ENCODE data around the gene FILIP1L. TPM values are rescaled to one million over a fixed set of nuclear protein-coding genes. Genes with fewer than 3 reads are reported as not detected.

Gene FILIP1L
- total and polyA plus RNA-seq, 2 of the 8 experiments (the other 6 are each of a cell fraction or from before 2014, with no cell fraction given) = 0.06 to 0.09 TPM

GRCh38 chr3:100102757-100103156 is 11.5 kb downstream of the FILIP1L start:
- no peak overlapping the region for H4K8ac ChIP-seq (ENCODE audit: extremely low read depth, insufficient read depth, low read length)
- WGBS, 2 experiments (ENCODE audit: extremely low coverage in 1 of 2, insufficient coverage in 1 of 2, insufficient read length in 1 of 2, insufficient replicate concordance in 2 of 2, low coverage in 1 of 2, low lambda C conversion rate in 2 of 2, missing lambda C conversion rate in 1 of 2) = 100% methylated on average over 1 of the region's 1 CpG; no CpG with 5 or more reads in 1 of the 2 experiments
- no peak overlapping the region for H2BK5ac ChIP-seq (ENCODE audit: low read depth, low read length)
- H3K23me2 ChIP-seq (ENCODE audit: low read depth, low read length) = no peaks in the 10 kb centered on the region; the same call in 1 of the 2 replicates
- no peak overlapping the region for H3K4me2 ChIP-seq (ENCODE audit: insufficient read depth in 1 of 2, low read depth in 2 of 2, low read length in 2 of 2)
- H2BK12ac ChIP-seq (ENCODE audit: low read depth, low read length) = no peak overlapping the region
- TF ChIP-seq TCF12 (IDR thresholded peaks at IDR 0.05; ENCODE audit: low read depth, low read length) = no peak
- no peak for TF ChIP-seq PHF8 (conservative IDR thresholded peaks at IDR 0.05; ENCODE audit: low read depth, low read length)
- no peak for TF ChIP-seq TEAD4 (IDR thresholded peaks at IDR 0.05; ENCODE audit: low read depth, low read length)
- no peak for TF ChIP-seq FOSL1 (IDR thresholded peaks at IDR 0.05; ENCODE audit: insufficient read depth, low read depth, low read length)
- no peak for TF ChIP-seq CHD1 (IDR thresholded peaks at IDR 0.05; ENCODE audit: low read depth, low read length)
- TF ChIP-seq NANOG (IDR thresholded peaks at IDR 0.05; ENCODE audit: insufficient read depth, low read depth, low read length, poor library complexity, severe bottlenecking) = no peak
- no peak for TF ChIP-seq TBP (IDR thresholded peaks at IDR 0.05; ENCODE audit: low read depth, low read length)
- TF ChIP-seq BACH1 (IDR thresholded peaks at IDR 0.05; ENCODE audit: low read length) = no peak
- no peak for TF ChIP-seq CHD2 (IDR thresholded peaks at IDR 0.05; ENCODE audit: low read length)
- no peak for TF ChIP-seq USF2 (IDR thresholded peaks at IDR 0.05; ENCODE audit: low read length)
- TF ChIP-seq POLR2A (IDR thresholded peaks at IDR 0.05; ENCODE audit: control extremely low read depth in 1 of 2, low read depth in 2 of 2, low read length in 2 of 2) = no peak
- TF ChIP-seq NRF1 (IDR thresholded peaks at IDR 0.05; ENCODE audit: low read depth, low read length) = no peak
- DNase-seq (ENCODE audit: low read depth in 1 of 2, low spot score in 2 of 2) (no peak), FAIRE-seq (no peak)
- no peak overlapping the region for H2BK20ac ChIP-seq (ENCODE audit: low read length)
- no peak overlapping the region for H3K18ac ChIP-seq (ENCODE audit: extremely low read depth, low read length)
- H3K79me2 ChIP-seq (ENCODE audit: control insufficient read depth in 1 of 2, insufficient read depth in 2 of 2, low read length in 2 of 2) = no peaks in the 10 kb centered on the region
- POLR2A ChIA-PET (ENCODE audit: partially characterized antibody) = interaction anchor here (0.8 to 1.0 kb wide), 2 partner anchors 11 to 166 kb away, joined by 3 to 4 read pairs; partner anchors contain the start of gene FILIP1L
- no peak overlapping the region for H4K91ac ChIP-seq (replicated peaks; ENCODE audit: insufficient read length, low read length)
- no peak overlapping the region for H3K4ac ChIP-seq (replicated peaks; ENCODE audit: insufficient read length, low read depth, low read length)
- no peak overlapping the region for H3K4me3 ChIP-seq (ENCODE audit: extremely low read depth in 1 of 4, insufficient read depth in 2 of 4, low read depth in 3 of 4, low read length in 4 of 4)
- no peaks in the 10 kb centered on the region for H3K36me3 ChIP-seq (ENCODE audit: control insufficient read depth in 2 of 4, insufficient read depth in 4 of 4, low read length in 3 of 4)
- H3K27ac ChIP-seq (ENCODE audit: low read depth, low read length) = no peak overlapping the region
- no peaks in the 10 kb centered on the region for H3K9me3 ChIP-seq (ENCODE audit: insufficient read depth in 2 of 2, low read depth in 1 of 2, low read length in 1 of 2)
- H3K27me3 ChIP-seq (replicated peaks in 1 of 4; ENCODE audit: control insufficient read depth in 3 of 4, extremely low read depth in 1 of 4, insufficient read depth in 3 of 4, low read length in 3 of 4) = no peaks in the 10 kb centered on the region
- H3K4me1 ChIP-seq (replicated peaks in 1 of 4; ENCODE audit: control insufficient read depth in 3 of 4, insufficient read depth in 4 of 4, low read length in 3 of 4) = peaks cover 0 to 2% (median 0%) of the 10 kb centered on the region in 4 experiments; a peak in 1 of 7 replicates
- no peaks in the 10 kb centered on the region for H3K79me1 ChIP-seq (ENCODE audit: low read depth, low read length)
- no peak overlapping the region for H4K5ac ChIP-seq (ENCODE audit: insufficient read length, low read depth, low read length)
- H3K9ac ChIP-seq (replicated peaks in 1 of 4; ENCODE audit: extremely low read depth in 1 of 4, low read depth in 3 of 4, low read length in 3 of 4) = no peak overlapping the region
- H3K14ac ChIP-seq (ENCODE audit: insufficient read length) = no peak overlapping the region
- no peak overlapping the region for H2AFZ ChIP-seq (ENCODE audit: low read length)
- H3K56ac ChIP-seq (replicated peaks; ENCODE audit: insufficient read length, low read depth, low read length) = no peak overlapping the region
- H3K23ac ChIP-seq (ENCODE audit: insufficient read length) = no peak overlapping the region
- H2BK15ac ChIP-seq (ENCODE audit: low read length) = no peak overlapping the region
- no peak overlapping the region; the same call in 1 of the 2 replicates for H2AK5ac ChIP-seq (ENCODE audit: low read depth, low read length)
- H2BK120ac ChIP-seq (replicated peaks; ENCODE audit: low read depth, low read length) = no peak overlapping the region
- H4K20me1 ChIP-seq (replicated peaks in 1 of 2; ENCODE audit: control insufficient read depth in 1 of 2, insufficient read depth in 2 of 2, low read length in 2 of 2) = no peaks in the 10 kb centered on the region
- CTCF ChIA-PET (ENCODE audit: partially characterized antibody) = no interaction called here

Data from H1 (cell line).